ENCODE data around the gene TJAP1. TPM values are rescaled to one million over a fixed set of nuclear protein-coding genes. Genes with fewer than 3 reads are reported as not detected.

TJAP1 gene
- total and polyA plus RNA-seq, 12 donors: 17.6 to 77.5 (median 33.0) TPM

GRCh38 chr6:43448916-43449315 is 28.5 kb upstream of the TJAP1 start:
- intact Hi-C loops (cut with DNase I): no loop called here
- no peaks in the 10 kb centered on the region for H3K27me3 ChIP-seq
- no peak overlapping the region for H3K27ac ChIP-seq
- WGBS, 4 donors: 82 to 94% (median 90%) methylated on average over 4 of the region's 4 CpGs
- TF ChIP-seq POLR2A (IDR thresholded peaks at IDR 0.05) (no peak), CTCF (IDR thresholded peaks at IDR 0.05) (no peak)
- H3K36me3 ChIP-seq (replicated peaks in 1 of 2): peaks cover 0 to 72% of the 10 kb centered on the region in 2 donors
- no peaks in the 10 kb centered on the region for H3K4me1 ChIP-seq (replicated peaks in 1 of 2)
- no peaks in the 10 kb centered on the region for H3K9me3 ChIP-seq (replicated peaks in 1 of 3)
- DNase-seq: no peak
- no peak overlapping the region for H3K4me3 ChIP-seq

- no peaks in the 10 kb centered on the region for H3K27me3 ChIP-seq
- no peak for TF ChIP-seq CTCF (IDR thresholded peaks at IDR 0.05)
- intact Hi-C loops (cut with DNase I): loop anchor here (5.0 kb wide), 2 partner anchors 47 to 57 kb away; no protein-coding TSS in a partner anchor
- H3K4me1 ChIP-seq (replicated peaks in 1 of 2): peaks cover 0 to 8% of the 10 kb centered on the region in 2 donors
- 91 to 97% (median 95%) methylated on average over 10 to 13 of the region's 13 CpGs for WGBS, 4 donors
- no peaks in the 10 kb centered on the region for H3K9me3 ChIP-seq (replicated peaks in 1 of 3)
- DNase-seq: no peak
- H3K4me3 ChIP-seq: no peak overlapping the region
- H3K36me3 ChIP-seq (replicated peaks in 1 of 2): peaks cover 0 to 56% of the 10 kb centered on the region in 2 donors
- no peak overlapping the region for H3K27ac ChIP-seq
Observed at GRCh38 chr6:43450699-43451131, 26.7 kb upstream of the TJAP1 start.

- no peak for TF ChIP-seq POLR2A (IDR thresholded peaks at IDR 0.05)
- no peak for TF ChIP-seq CTCF (IDR thresholded peaks at IDR 0.05)
- Histone ChIP-seq H3K27me3 (peaks cover 3% of the 10 kb centered on the region), H3K27ac (no peak overlapping the region), H3K4me1 (replicated peaks in 1 of 2) (peaks cover 3 to 11% of the 10 kb centered on the region in 2 donors), H3K4me3 (no peak overlapping the region), H3K36me3 (replicated peaks in 1 of 2) (peaks cover 0 to 50% of the 10 kb centered on the region in 2 donors), H3K9me3 (replicated peaks in 1 of 3) (no peaks in the 10 kb centered on the region)
- DNase-seq: no peak
- intact Hi-C loops (cut with DNase I): loop anchor here (5.0 kb wide), 2 partner anchors 46 to 56 kb away; no protein-coding TSS in a partner anchor
- WGBS, 4 donors: 64 to 86% (median 82%) methylated on average over 2 to 4 of the region's 4 CpGs
Observed at GRCh38 chr6:43451348-43451747, 26.0 kb upstream of the TJAP1 start.

GRCh38 chr6:43451939-43452338 is 25.4 kb upstream of the TJAP1 start:
- WGBS, 4 donors: 86 to 96% (median 93%) methylated on average over 7 to 8 of the region's 8 CpGs
- no peak for TF ChIP-seq CTCF (IDR thresholded peaks at IDR 0.05)
- TF ChIP-seq POLR2A (IDR thresholded peaks at IDR 0.05): no peak
- no peaks in the 10 kb centered on the region for H3K9me3 ChIP-seq (replicated peaks in 1 of 3)
- no peak overlapping the region for H3K4me3 ChIP-seq
- DNase-seq: no peak
- peaks cover 0 to 48% of the 10 kb centered on the region in 2 donors for H3K36me3 ChIP-seq (replicated peaks in 1 of 2)
- H3K27me3 ChIP-seq: peaks cover 4% of the 10 kb centered on the region
- H3K4me1 ChIP-seq (replicated peaks in 1 of 2): peaks cover 3 to 11% of the 10 kb centered on the region in 2 donors
- H3K27ac ChIP-seq: no peak overlapping the region
- intact Hi-C loops (cut with DNase I): loop anchor here (5.0 kb wide), 2 partner anchors 45 to 55 kb away; no protein-coding TSS in a partner anchor

Measured in adrenal gland (tissue), 12 donors.